ENCODE results near the gene ANLN. TPM values are rescaled to one million over a fixed set of nuclear protein-coding genes. Genes with fewer than 3 reads are reported as not detected.

ANLN gene
- total and polyA plus RNA-seq, 9 of the 15 experiments (the other 6 are each of a cell fraction or from before 2014, with no cell fraction given): 18.1 to 66.2 (median 38.7) TPM

GRCh38 chr7:36366718-36367560 is 22.7 kb upstream of the ANLN start (continued):
- TF ChIP-seq L3MBTL2 (IDR thresholded peaks at IDR 0.05) (peak; percentile 48; the same call in 1 of the 2 replicates), TRIM24 (IDR thresholded peaks at IDR 0.05) (no peak), JUND (IDR thresholded peaks at IDR 0.05; ENCODE audit: borderline replicate concordance, low read depth, low read length) (peak; percentile 54), JUND (tag; IDR thresholded peaks at IDR 0.05; ENCODE audit: borderline replicate concordance, low read depth, low read length) (no peak; the same call in 2 of the 3 replicates), HNRNPUL1 (IDR thresholded peaks at IDR 0.05; ENCODE audit: low read length) (no peak), KHSRP (IDR thresholded peaks at IDR 0.05) (no peak), ETV5 (CRISPR knock-in tag; IDR thresholded peaks at IDR 0.05; ENCODE audit: low read depth) (no peak), ZNF253 (CRISPR knock-in tag; conservative IDR thresholded peaks at IDR 0.05) (no peak), ETS2 (tag; IDR thresholded peaks at IDR 0.05; ENCODE audit: borderline replicate concordance, poor library complexity, severe bottlenecking) (no peak), LARP7 (IDR thresholded peaks at IDR 0.05) (no peak), GATAD2A (IDR thresholded peaks at IDR 0.05) (no peak), ZNF384 (IDR thresholded peaks at IDR 0.05; ENCODE audit: low read depth, low read length) (no peak), CREB1 (IDR thresholded peaks at IDR 0.05) (peak; percentile 79), CREB1 (CRISPR knock-in tag; IDR thresholded peaks at IDR 0.05) (peak; percentile 82; the same call in 1 of the 2 replicates), TCF15 (CRISPR knock-in tag; IDR thresholded peaks at IDR 0.05) (no peak), PURB (CRISPR knock-in tag; IDR thresholded peaks at IDR 0.05; ENCODE audit: low read depth) (no peak), HDAC3 (IDR thresholded peaks at IDR 0.05; ENCODE audit: borderline replicate concordance, partially characterized antibody) (no peak), ZBTB7A (IDR thresholded peaks at IDR 0.05; ENCODE audit: borderline replicate concordance, control insufficient read depth, low read depth, low read length) (peak; percentile 93), DMBX1 (CRISPR knock-in tag; IDR thresholded peaks at IDR 0.05; ENCODE audit: borderline replicate concordance) (no peak), ZNF444 (CRISPR knock-in tag; IDR thresholded peaks at IDR 0.05) (no peak), ZNF583 (CRISPR knock-in tag; IDR thresholded peaks at IDR 0.05) (no peak), ARID3A (IDR thresholded peaks at IDR 0.05; ENCODE audit: borderline replicate concordance, low read depth, low read length) (no peak), SMAD4 (CRISPR knock-in tag; conservative IDR thresholded peaks at IDR 0.05) (0 out of 2 replicates have a peak, but pooled peaks have one; percentile 32), RAD51 (IDR thresholded peaks at IDR 0.05; ENCODE audit: borderline replicate concordance, low read depth) (no peak), ZFX (CRISPR knock-in tag; IDR thresholded peaks at IDR 0.05) (peak; percentile 90), SMC3 (conservative IDR thresholded peaks at IDR 0.05; ENCODE audit: insufficient read depth, low read depth, low read length) (no peak), SRF (CRISPR knock-in tag; IDR thresholded peaks at IDR 0.05) (0 out of 4 replicates have a peak, but pooled peaks of 1 of the 2 experiments have one; percentile 61)
- TF ChIP-seq, protein P1, sequence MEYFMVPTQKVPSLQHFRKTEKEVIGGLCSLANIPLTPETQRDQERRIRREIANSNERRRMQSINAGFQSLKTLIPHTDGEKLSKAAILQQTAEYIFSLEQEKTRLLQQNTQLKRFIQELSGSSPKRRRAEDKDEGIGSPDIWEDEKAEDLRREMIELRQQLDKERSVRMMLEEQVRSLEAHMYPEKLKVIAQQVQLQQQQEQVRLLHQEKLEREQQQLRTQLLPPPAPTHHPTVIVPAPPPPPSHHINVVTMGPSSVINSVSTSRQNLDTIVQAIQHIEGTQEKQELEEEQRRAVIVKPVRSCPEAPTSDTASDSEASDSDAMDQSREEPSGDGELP (CRISPR knock-in tag; IDR thresholded peaks at IDR 0.05; ENCODE audit: borderline replicate concordance): peak; percentile 65; the same call in 1 of the 2 replicates
